Daoy (cell line): ENCODE measurements around the gene TAF1C. TPM values are rescaled to one million over a fixed set of nuclear protein-coding genes. Genes with fewer than 3 reads are reported as not detected.

Source experiments
- DNase-seq: peaks from one replicate; pipeline ENCODE4 v3.0.0-alpha.2; 2015; ENCODE audit warnings: low read depth
- total RNA-seq: library from RNA; depleted of rRNA; stranded (reverse); fragments of >200 nt; shearing (Covaris generic); gene quantifications from 2 replicates; pipeline ENCODE4 v1.2.3, GENCODE V29; 2014; rRNA removed

TAF1C gene
- total RNA-seq, 1 experiment from 2014 or later, result 15.1 TPM

- DNase-seq, result no peak
Observed at GRCh38 chr16:84131117-84131516, 55.7 kb downstream of the TAF1C start.

Other genes with a start within 250 kb of the TAF1C start
- 1.4 and 1.8 TPM in 2 replicates for gene OSGIN1, start 233.8 kb downstream of the TAF1C start, total RNA-seq
- gene NECAB2, start 218.8 kb downstream of the TAF1C start, total RNA-seq, result not detected in 2 replicates
- gene SLC38A8, start 144.3 kb downstream of the TAF1C start, total RNA-seq, result not detected in 2 replicates
- gene MBTPS1, start 70.1 kb downstream of the TAF1C start, total RNA-seq, result 30.1 and 36.6 TPM in 2 replicates
- 13.4 and 17.1 TPM in 2 replicates for gene HSDL1, start 41.9 kb downstream of the TAF1C start, total RNA-seq
- gene DNAAF1, start 41.7 kb downstream of the TAF1C start, total RNA-seq, result not detected in 2 replicates
- not detected in 2 replicates for gene ADAD2, start 4.1 kb upstream of the TAF1C start, total RNA-seq
- gene KCNG4, start 53.0 kb upstream of the TAF1C start, total RNA-seq, result not detected in 2 replicates
- gene WFDC1, start 107.8 kb upstream of the TAF1C start, total RNA-seq, result 0.30 TPM in 1 of 2 replicates, not detected in the other
- gene ATP2C2, start 181.5 kb upstream of the TAF1C start, total RNA-seq, result not detected in 2 replicates